WI38 (cell line): Measurements from ENCODE around the gene CARD11.

Experiments
- H3K4me3 ChIP-seq: 2 replicates; pipeline ENCODE4 v1.5.1; 2011; ENCODE audit warnings: low read depth, mild to moderate bottlenecking, control low read depth, low read length
- TF ChIP-seq, protein P1 (sequence below): IDR thresholded peaks from 2 replicates; pipeline ENCODE4 v1.5.1; 2012; ENCODE audit warnings: low read depth, mild to moderate bottlenecking, control low read depth, low read length

CARD11 gene

DNA sequence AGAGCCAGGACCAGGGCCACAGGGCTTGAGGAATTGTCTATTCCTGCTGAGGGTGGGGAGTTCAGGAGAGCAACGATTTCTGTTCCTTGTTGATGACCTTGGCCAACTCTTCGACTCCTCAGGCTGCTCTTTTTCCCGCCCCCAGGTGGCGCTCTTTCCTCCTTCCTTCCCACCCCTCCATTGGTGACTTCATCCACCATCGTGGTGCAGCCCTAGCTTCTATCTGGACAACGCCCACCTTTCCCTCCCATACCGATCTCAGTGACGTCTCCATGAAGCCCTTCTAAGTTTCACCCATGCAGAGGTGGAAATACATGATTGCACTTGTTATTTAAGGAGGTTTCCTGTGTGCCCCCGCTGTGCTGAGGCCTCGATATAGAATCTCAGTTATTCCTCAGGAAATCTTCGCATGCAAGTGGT, 22.1 kb upstream of the CARD11 start:
- TF ChIP-seq, protein P1, sequence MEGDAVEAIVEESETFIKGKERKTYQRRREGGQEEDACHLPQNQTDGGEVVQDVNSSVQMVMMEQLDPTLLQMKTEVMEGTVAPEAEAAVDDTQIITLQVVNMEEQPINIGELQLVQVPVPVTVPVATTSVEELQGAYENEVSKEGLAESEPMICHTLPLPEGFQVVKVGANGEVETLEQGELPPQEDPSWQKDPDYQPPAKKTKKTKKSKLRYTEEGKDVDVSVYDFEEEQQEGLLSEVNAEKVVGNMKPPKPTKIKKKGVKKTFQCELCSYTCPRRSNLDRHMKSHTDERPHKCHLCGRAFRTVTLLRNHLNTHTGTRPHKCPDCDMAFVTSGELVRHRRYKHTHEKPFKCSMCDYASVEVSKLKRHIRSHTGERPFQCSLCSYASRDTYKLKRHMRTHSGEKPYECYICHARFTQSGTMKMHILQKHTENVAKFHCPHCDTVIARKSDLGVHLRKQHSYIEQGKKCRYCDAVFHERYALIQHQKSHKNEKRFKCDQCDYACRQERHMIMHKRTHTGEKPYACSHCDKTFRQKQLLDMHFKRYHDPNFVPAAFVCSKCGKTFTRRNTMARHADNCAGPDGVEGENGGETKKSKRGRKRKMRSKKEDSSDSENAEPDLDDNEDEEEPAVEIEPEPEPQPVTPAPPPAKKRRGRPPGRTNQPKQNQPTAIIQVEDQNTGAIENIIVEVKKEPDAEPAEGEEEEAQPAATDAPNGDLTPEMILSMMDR, result no peak

DNA sequence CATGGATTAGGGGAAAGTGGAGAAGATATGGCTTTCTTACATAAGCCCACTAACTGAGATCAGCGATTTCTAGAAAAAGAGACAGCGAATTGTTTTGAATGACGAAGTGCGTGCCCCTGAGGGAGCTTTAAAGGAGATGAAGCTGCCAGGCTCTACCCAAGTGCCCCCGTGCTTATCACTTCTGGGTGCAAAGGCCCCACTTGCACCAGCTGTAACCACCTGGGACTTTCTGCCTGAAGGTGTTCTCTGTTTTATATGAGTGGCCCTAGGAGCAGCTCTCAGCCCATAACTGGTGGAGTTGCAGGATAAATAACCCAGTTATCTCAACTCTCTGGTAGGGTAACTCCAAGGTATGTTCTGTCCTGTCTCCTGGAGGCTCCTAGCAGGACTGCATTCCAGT, 20.4 kb upstream of the CARD11 start:
- TF ChIP-seq, protein P1, result no peak
- H3K4me3 ChIP-seq, result no peak overlapping the region

More for the DNA sequence above, 22.1 kb upstream of the CARD11 start:
- no peak overlapping the region for H3K4me3 ChIP-seq

DNA sequence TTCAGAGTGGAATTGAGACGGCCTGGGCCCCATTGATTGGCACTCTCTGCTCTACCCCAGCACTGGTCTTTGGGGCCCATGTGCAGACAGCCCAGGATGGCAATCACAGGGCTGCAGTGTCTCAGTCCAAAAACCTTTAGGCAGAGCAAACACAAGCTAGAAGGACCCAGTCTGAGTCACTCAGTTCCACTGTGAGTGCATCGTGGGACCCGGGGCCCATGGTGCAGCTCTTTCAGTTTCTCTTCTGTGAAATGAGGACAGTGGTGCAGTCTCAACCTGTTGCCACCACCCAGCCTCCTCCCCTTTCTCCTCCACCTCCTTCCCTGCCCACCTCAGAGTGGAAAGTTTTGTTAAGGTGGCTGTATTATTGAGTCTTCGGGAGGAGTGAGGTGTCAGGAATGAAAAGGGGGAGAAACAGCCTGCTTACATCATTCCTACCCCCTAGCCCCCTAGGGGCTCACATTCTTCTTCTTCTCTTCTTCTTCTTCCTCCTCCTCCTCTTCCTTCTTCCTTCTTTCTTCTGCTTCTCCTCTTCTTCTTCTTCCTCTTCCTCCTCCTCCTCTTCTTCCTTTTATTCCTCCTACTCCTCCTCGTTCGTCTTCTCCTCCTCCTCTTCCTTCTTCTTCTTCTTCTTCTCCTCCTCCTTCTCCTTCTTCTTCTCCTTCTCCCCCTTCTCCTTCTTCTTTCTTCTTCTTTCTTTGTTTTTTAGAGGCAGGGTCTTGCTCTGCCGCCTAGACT, 19.5 kb upstream of the CARD11 start:
- TF ChIP-seq, protein P1, result no peak
- no peak overlapping the region for H3K4me3 ChIP-seq

DNA sequence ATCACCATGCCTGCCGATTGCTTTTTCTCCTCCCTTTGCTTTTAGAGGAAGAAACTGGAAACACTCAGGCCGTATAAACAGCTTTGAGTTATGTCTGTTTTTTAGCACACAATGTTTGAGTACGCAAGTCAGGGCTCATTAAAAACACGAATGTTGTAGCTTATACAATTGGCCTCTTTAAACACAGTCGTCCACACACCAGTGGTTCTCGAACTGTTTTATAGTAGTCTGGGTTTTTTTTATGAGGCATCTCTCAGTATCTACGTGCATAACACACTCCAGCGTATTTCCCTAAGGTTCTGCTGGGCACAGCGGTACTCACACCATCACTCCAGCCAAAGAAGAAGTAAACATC, 13.4 kb upstream of the CARD11 start:
- H3K4me3 ChIP-seq, result no peak overlapping the region

DNA sequence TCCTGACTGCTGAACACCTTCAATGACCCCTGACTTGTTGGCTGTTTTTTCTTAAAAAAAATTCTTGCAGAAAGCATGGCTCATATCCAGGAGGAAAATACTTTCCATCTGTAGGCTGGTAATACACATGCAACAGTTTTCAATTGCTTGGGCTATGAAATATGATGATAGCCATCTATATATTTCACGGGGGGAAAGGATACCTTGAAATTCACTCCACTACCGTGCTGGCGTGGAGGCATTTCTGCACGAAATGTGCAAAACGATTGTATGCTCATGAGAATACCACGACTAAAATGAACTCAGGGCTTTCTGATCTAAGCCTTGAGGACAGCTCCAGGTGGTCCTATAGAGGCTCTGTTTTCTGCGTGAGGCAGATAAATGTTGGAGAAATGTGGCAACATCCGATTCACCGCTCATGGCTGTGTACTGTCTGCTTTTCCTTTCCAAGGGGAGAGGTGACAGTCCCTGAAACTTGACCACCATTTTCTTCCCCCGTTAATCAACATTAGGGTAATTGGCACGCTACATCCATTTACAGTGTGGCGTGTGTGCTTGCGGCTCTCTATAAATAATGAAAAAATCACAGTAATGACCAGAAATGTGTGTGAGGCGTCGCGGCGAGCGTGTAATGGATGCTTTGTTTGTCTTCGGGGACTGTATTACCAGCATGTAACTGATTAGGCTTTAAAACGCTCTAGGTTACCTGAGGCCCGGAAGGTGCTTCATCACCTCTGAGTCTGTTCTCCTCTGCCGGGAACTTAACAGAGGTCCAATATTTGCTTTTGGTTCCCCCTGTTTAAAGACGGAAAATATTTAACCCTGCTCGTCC, 12.8 kb upstream of the CARD11 start:
- TF ChIP-seq, protein P1, result no peak

More for the DNA sequence above, 13.4 kb upstream of the CARD11 start:
- TF ChIP-seq, protein P1, result no peak

DNA sequence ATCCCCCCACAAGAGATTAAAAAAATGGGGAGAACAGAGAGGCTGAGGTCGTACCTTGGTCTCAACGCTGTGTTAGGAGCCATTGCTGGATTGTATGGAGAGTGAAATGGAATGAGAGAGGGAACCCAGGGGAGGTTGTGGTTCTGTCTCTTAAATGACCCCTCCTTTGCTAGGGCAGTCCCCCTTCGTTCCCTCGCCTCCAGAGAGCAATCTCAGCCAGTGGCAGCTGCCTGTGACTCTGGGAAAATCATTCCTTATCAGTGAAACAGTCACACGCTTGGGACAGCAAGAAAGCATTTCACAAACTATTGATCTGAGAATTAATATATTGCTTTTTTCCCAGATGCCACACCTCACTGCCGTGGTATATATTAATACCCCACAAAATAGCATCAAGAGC, 12.0 kb upstream of the CARD11 start:
- TF ChIP-seq, protein P1, result no peak
- H3K4me3 ChIP-seq, result no peak overlapping the region

More for the DNA sequence above, 12.8 kb upstream of the CARD11 start:
- H3K4me3 ChIP-seq, result no peak overlapping the region
